Raji (cell line): ENCODE data around the gene ADRA2B.

Experiments used
- POLR2A ChIP-seq: IDR thresholded peaks from 2 replicates; pipeline ENCODE4 v1.6.1; 2011; ENCODE audit warnings: low read depth, low read length, control low read depth; ENCODE audit not compliant: insufficient read depth

The ADRA2B gene

GRCh38 chr2:96085541-96086355 is 30.6 kb downstream of the ADRA2B start:
- no peak for TF ChIP-seq POLR2A

DNA sequence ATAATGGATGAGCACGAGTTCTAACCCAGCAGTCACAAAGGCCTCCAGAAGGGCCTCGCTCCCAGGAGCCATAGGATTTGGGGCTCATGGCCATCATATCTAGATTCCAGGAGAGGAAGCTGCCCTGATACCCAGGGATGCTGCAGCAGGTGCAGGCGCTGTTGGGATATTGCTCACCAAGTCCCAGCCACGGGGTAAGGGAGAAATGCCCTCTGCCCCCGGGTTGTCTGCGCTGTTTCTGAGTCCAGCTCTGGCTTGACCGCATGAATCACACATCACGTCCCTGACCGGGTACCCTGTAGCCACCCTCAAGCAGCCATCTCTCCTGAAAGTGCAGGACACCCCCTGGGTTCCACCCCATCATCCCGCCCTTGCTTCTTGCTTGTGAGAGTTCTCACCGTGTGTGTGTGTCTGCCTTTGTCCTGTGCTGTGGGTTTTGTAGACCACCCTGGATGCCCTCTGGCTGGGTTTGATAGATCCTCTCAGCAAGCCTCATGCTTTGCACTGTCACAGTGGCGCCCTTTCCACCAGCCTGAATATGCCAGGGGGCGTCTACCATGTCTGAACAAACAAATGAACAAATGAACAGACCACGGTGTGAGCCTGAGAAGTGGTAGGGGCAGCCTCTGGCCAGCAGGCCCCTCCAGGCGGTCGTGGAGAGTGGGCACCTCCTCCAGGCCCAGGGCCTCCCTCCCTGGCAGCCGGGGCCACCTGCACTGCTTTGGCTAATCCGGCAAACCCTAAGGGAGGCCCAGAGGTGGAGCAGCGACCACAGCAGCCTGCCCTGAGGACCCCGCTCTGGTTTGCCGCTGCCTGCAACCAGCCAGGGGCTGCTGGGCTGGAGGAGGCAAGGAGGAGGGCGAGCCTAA is 32.1 kb downstream of the ADRA2B start:
- no peak for TF ChIP-seq POLR2A

DNA sequence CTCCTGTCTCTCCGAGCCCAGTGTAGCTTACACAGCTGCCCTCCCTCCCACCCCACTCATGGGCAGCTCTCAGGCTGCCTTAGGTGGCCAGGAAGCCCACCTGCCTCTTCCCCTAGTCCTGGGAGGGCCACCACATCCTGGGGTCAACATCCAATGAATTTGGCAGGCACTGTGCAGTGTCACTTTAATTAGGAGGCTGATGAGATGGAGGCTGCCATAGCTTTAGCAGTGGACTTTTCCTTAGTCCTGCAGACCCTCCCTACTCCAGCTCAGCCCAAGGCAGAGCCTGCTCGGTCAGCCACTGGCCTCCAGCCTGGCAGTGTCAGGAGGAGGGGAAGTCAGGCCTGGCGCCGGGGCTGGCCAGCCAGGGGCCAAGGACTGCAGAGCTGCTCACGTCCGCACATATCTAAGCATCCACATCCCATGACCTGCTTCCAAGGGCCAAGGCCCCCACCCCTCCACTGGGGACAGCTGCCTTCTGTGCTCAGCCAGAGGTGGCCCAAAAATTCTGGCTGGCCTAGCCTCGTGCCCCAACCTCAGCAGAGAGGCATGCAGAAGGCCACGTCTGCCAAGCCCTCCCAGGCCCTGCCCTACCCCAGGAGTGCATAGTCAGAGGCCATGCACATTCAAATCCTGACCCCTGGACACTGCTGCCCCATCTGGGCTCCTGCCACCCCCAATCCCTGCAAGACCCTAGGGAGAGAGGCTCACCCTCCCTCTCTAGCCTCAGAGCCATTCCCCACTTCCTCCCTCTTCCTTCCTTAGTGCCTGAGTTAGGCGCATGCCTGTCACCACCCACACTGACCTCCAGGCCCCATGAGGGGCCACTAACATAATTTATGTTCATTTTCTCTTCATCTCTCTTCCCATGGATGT is 33.1 kb downstream of the ADRA2B start:
- no peak for TF ChIP-seq POLR2A

GRCh38 chr2:96082211-96083063 is 33.9 kb downstream of the ADRA2B start:
- TF ChIP-seq POLR2A: no peak

GRCh38 chr2:96081042-96081441 is 35.3 kb downstream of the ADRA2B start:
- no peak for TF ChIP-seq POLR2A

DNA sequence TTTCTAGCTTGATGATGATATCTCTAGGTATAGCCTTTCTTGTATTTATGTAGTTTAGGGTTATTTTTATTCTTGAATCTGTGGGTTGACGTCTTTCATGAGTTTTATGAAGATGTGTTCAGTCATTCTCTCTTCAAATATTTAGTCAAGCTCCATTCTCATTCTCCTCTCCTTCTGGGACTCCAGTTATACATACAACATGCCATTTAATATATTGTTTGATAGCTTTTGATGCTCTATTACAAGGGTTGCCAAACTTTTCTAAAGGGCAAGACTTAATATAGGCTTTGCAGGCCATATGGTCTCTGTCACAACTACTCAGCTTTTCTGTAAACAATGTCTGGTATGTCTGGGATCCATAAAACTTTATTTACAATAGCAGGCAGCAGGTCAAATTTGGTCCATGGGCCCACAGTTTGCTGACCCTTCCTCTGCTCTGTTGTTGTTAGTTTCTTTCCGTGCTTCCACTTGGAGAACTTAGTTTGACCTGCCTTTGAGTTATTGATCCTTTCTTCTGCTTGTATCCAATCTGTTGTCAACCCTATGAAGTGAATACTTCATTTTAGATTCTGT is 41.1 kb downstream of the ADRA2B start:
- no peak for TF ChIP-seq POLR2A

GRCh38 chr2:96074156-96074555 is 42.2 kb downstream of the ADRA2B start:
- no peak for TF ChIP-seq POLR2A

DNA sequence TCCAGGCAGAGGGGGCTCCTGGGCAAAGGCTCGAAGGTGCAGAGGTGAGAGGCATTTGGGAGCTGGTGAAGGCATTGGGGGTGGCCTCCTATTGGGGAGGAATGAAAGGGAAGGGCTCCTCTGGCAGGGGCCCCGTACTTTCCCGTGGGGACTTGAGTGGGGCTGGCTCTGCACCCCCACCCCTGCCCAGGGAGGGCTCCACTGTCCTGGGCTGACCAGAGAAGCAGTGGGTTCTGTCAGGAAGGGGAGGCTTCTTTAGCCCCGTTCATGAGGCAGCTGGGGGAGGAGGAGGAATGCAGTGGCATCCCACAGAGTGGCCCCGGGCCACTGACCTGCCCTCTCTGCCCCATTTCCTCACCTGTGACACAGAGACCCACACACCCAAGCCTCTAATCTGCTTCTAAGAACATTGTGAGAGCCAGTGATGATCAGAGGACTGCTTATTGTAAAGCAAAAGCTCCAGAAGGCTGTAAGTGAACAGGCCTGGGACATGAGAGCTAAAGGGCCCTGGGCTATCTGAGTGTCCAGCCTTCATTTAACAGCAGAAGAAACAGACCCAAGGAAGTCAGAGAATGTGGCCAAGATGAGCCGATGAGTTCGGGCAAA is 43.1 kb downstream of the ADRA2B start:
- TF ChIP-seq POLR2A: no peak

DNA sequence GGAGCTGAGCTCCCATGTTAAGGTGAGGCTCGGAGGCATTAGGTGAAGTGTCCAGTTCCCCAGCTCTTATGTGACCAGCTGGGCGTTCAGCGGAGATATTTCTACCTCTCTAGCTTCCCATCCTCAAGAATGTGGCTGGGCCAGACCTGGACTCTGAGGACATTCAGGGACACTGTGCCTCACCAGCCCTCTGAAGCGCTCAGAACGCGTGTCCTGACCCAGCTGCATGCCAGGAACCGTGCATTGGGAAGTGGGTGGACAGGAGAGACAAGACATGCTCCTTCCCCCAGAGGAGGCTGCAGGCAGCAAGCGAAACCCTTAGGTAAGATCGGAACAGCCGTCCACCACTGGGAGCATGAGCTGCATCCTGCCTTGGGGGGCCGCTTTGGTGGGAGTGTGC is 43.6 kb downstream of the ADRA2B start:
- no peak for TF ChIP-seq POLR2A

DNA sequence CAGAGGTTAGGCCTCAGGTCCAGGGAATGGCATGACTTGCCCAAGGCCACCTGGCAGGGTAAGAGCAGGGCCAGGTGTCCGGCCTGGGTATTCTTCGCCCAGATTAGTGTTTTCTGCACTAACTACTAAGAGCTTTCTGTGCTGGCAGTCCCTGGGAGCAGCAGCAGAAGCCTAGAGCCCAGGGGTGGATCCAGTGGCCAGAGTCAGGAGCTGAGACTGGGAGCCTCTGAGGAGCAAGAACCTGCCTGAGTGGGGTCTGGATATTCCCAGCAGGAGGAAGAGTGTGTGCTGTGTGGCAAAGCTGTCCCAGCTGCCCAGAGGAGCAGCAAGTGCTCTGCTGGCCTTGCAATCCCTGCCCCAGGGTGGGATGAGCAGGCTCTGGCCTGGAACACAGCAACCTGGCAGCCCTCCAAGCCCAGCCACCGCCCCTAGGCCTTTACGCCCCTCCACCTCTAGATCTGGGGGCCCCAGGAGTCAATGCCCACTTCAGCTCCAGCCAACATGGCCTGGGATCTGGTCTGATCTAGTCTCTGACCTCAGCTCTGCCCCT is 50.9 kb downstream of the ADRA2B start:
- TF ChIP-seq POLR2A: no peak
